HG03196 (cell line): Measurements from ENCODE around the gene CYB561D2.
A peak's percentile ranks its signal among the peaks of the same experiment; 100 is the strongest.

Source experiments
- ATAC-seq: cut with Tn5 transposase; IDR thresholded peaks from one replicate; pipeline ENCODE4 v1.9.1; 2021; ENCODE audit not compliant: unreplicated experiment

The CYB561D2 gene

GRCh38 chr3:50323092-50323600 lies 27.5 kb upstream of the CYB561D2 start:
- ATAC-seq = no peak

GRCh38 chr3:50323614-50324199 lies 27.0 kb upstream of the CYB561D2 start:
- no peak for ATAC-seq

- ATAC-seq = no peak
Measured at GRCh38 chr3:50324351-50325112, 26.1 kb upstream of the CYB561D2 start.

- no peak for ATAC-seq
Measured at GRCh38 chr3:50325113-50325480, 25.6 kb upstream of the CYB561D2 start.

GRCh38 chr3:50325497-50326181 lies 25.0 kb upstream of the CYB561D2 start:
- no peak for ATAC-seq

GRCh38 chr3:50326182-50326541 lies 24.5 kb upstream of the CYB561D2 start:
- ATAC-seq = no peak

GRCh38 chr3:50327129-50327528 lies 23.5 kb upstream of the CYB561D2 start:
- no peak for ATAC-seq

- peak; percentile 77 for ATAC-seq
Measured at GRCh38 chr3:50327943-50328691, 22.5 kb upstream of the CYB561D2 start, which contains the start of gene TUSC2. TUSC2 (minus strand) TSS chr3:50328223; CDS start chr3:50328099, 124 bp downstream.

- ATAC-seq = no peak
Measured at GRCh38 chr3:50330330-50330729, 20.3 kb upstream of the CYB561D2 start.

- no peak for ATAC-seq
Measured at GRCh38 chr3:50331364-50331907, 19.2 kb upstream of the CYB561D2 start.

GRCh38 chr3:50333744-50334328 lies 16.8 kb upstream of the CYB561D2 start:
- no peak for ATAC-seq

- ATAC-seq = no peak
Measured at GRCh38 chr3:50334339-50335075, 16.2 kb upstream of the CYB561D2 start.

GRCh38 chr3:50336452-50337174 lies 14.0 kb upstream of the CYB561D2 start:
- peak; percentile 30 for ATAC-seq

GRCh38 chr3:50337175-50337861 lies 13.3 kb upstream of the CYB561D2 start:
- peak; percentile 77 for ATAC-seq

GRCh38 chr3:50338965-50339364 lies 11.7 kb upstream of the CYB561D2 start:
- ATAC-seq = no peak

GRCh38 chr3:50339485-50340146 lies 11.0 kb upstream of the CYB561D2 start:
- no peak for ATAC-seq

GRCh38 chr3:50340147-50340447 lies 10.6 kb upstream of the CYB561D2 start:
- ATAC-seq = no peak
